IPS-18c (cell line): ENCODE data around the gene NFKBIB.
"Not testable (repeated sequence)": the region's sequence is repeated elsewhere in the genome, so short reads cannot be mapped to it uniquely, and the experiment has no call there.

Source experiments
- H3K4me3 ChIP-seq: 2 replicates; pipeline ENCODE4 v1.7.0; 2013; ENCODE audit warnings: low read depth, mild to moderate bottlenecking, low read length, moderate library complexity; ENCODE audit not compliant: insufficient read depth
- H3K9me3 ChIP-seq: one replicate; pipeline ENCODE4 v1.6.1; 2013; ENCODE audit warnings: mild to moderate bottlenecking, low read length, moderate library complexity; ENCODE audit not compliant: control insufficient read depth, insufficient read depth

The NFKBIB gene

GRCh38 chr19:38899447-38900201, at the start of gene NFKBIB, which contains the start of gene SIRT2:
TSS of gene NFKBIB (plus strand) at chr19:38899969. CDS start at chr19:38900033, 64 bp downstream.
TSS of gene SIRT2 (minus strand) at chr19:38899618. CDS start at chr19:38899521, 97 bp downstream.
- H3K4me3 ChIP-seq: peak within 1 kb of the TSS; percentile 89
- no peaks in the 10 kb centered on the region for H3K9me3 ChIP-seq

GRCh38 chr19:38850436-38850975, 49.3 kb upstream of the NFKBIB start:
- Histone ChIP-seq H3K9me3 (no peaks in the 10 kb centered on the region), H3K4me3 (peak overlapping the region; percentile 66)

- Histone ChIP-seq H3K4me3 (peak overlapping the region; percentile 66), H3K9me3 (no peaks in the 10 kb centered on the region)
Measured at GRCh38 chr19:38850976-38851621, 48.7 kb upstream of the NFKBIB start.

GRCh38 chr19:38851622-38852230, 48.0 kb upstream of the NFKBIB start:
- H3K9me3 ChIP-seq: peaks cover 3% of the 10 kb centered on the region
- H3K4me3 ChIP-seq: peak overlapping the region; percentile 87

- Histone ChIP-seq H3K9me3 (peaks cover 5% of the 10 kb centered on the region), H3K4me3 (peak overlapping the region; percentile 87)
Measured at GRCh38 chr19:38852231-38853044, 47.3 kb upstream of the NFKBIB start.

- peaks cover 5% of the 10 kb centered on the region for H3K9me3 ChIP-seq
- H3K4me3 ChIP-seq: no peak overlapping the region; the same call in 1 of the 2 replicates
Measured at GRCh38 chr19:38853214-38853613, 46.6 kb upstream of the NFKBIB start.

GRCh38 chr19:38854961-38855360, 44.8 kb upstream of the NFKBIB start:
- H3K4me3 ChIP-seq, H3K9me3 ChIP-seq: not testable (repeated sequence)

GRCh38 chr19:38855751-38856150, 44.0 kb upstream of the NFKBIB start:
- not testable (repeated sequence) for H3K9me3 ChIP-seq, H3K4me3 ChIP-seq

- H3K4me3 ChIP-seq: no peak overlapping the region
- H3K9me3 ChIP-seq: peaks cover 5% of the 10 kb centered on the region
Measured at GRCh38 chr19:38856813-38857212, 43.0 kb upstream of the NFKBIB start.

GRCh38 chr19:38859631-38860204, 40.1 kb upstream of the NFKBIB start:
- not testable (repeated sequence) for H3K4me3 ChIP-seq, H3K9me3 ChIP-seq

- Histone ChIP-seq H3K9me3 (peaks cover 5% of the 10 kb centered on the region), H3K4me3 (no peak overlapping the region)
Measured at GRCh38 chr19:38861368-38861767, 38.4 kb upstream of the NFKBIB start.

- Histone ChIP-seq H3K4me3 (no peak overlapping the region), H3K9me3 (no peaks in the 10 kb centered on the region)
Measured at GRCh38 chr19:38862321-38863059, 37.3 kb upstream of the NFKBIB start.

- Histone ChIP-seq H3K4me3 (no peak overlapping the region), H3K9me3 (no peaks in the 10 kb centered on the region)
Measured at GRCh38 chr19:38867171-38867780, 32.5 kb upstream of the NFKBIB start.

- H3K4me3 ChIP-seq: no peak overlapping the region
Measured at GRCh38 chr19:38868551-38868950, 31.2 kb upstream of the NFKBIB start.

GRCh38 chr19:38869160-38869835, 30.5 kb upstream of the NFKBIB start:
- Histone ChIP-seq H3K9me3 (no peaks in the 10 kb centered on the region), H3K4me3 (peak overlapping the region; percentile 58)

More at GRCh38 chr19:38868551-38868950, 31.2 kb upstream of the NFKBIB start:
- no peaks in the 10 kb centered on the region for H3K9me3 ChIP-seq
